Smooth muscle cell (in vitro differentiated cells): Measurements from ENCODE around the gene LONP1. TPM values are rescaled to one million over a fixed set of nuclear protein-coding genes. Genes with fewer than 3 reads are reported as not detected.

Source experiments
- DNase-seq: peaks from one replicate; lab custom pipeline; 2025; ENCODE audit not compliant: unreplicated experiment; lab: John Stamatoyannopoulos, UW
- H2AFZ ChIP-seq: fragments of 200-600 bp; sonication (generic); 2 replicates; pipeline ENCODE4 v1.6.0; 2016; ENCODE audit warnings: antibody characterized with exemption, low read depth, mild to moderate bottlenecking
- H3F3A ChIP-seq: fragments of 200-600 bp; sonication (generic); 2 replicates; pipeline ENCODE4 v1.6.0; 2017; ENCODE audit warnings: antibody characterized with exemption, low read depth
- H3K27ac ChIP-seq: fragments of 200-600 bp; sonication (generic); 2 replicates; pipeline ENCODE4 v1.5.1; 2016; ENCODE audit warnings: low read depth, mild to moderate bottlenecking
- H3K27me3 ChIP-seq: fragments of 200-600 bp; sonication (generic); 2 replicates; pipeline ENCODE4 v1.6.1; 2016; ENCODE audit warnings: low read depth, mild to moderate bottlenecking
- H3K36me3 ChIP-seq: fragments of 200-600 bp; sonication (generic); 2 replicates; pipeline ENCODE4 v1.5.1; 2016; ENCODE audit warnings: low read depth
- H3K4me1 ChIP-seq: fragments of 200-600 bp; sonication (generic); 2 replicates; pipeline ENCODE4 v1.5.1; 2016; ENCODE audit warnings: low read depth
- H3K4me2 ChIP-seq: fragments of 200-600 bp; sonication (generic); 2 replicates; pipeline ENCODE4 v1.6.0; 2016; ENCODE audit warnings: mild to moderate bottlenecking
- H3K4me3 ChIP-seq: fragments of 200-600 bp; sonication (generic); 2 replicates; pipeline ENCODE4 v1.5.1; 2016; ENCODE audit warnings: mild to moderate bottlenecking
- H3K79me2 ChIP-seq: fragments of 200-600 bp; sonication (generic); 2 replicates; pipeline ENCODE4 v1.6.0; 2016; ENCODE audit warnings: low read depth, mild to moderate bottlenecking
- H3K9ac ChIP-seq: fragments of 200-600 bp; sonication (generic); 2 replicates; pipeline ENCODE4 v1.6.0; 2016; ENCODE audit warnings: low read depth
- H3K9me3 ChIP-seq: fragments of 200-600 bp; sonication (generic); replicated peaks from 2 replicates; pipeline ENCODE4 v1.5.1; 2016; ENCODE audit warnings: low read depth
- H4K20me1 ChIP-seq: fragments of 200-600 bp; sonication (generic); 2 replicates; pipeline ENCODE4 v1.6.0; 2016; ENCODE audit warnings: low read depth
- CTCF ChIP-seq: fragments of 200-600 bp; sonication (generic); IDR thresholded peaks from 2 replicates; pipeline ENCODE4 v1.5.1; 2017; ENCODE audit warnings: borderline replicate concordance, mild to moderate bottlenecking, antibody characterized with exemption; ENCODE audit not compliant: insufficient read depth, poor library complexity, severe bottlenecking
- WGBS: methylation state at CpG from one replicate; pipeline ENCODE4 v1.1.7; 2016; ENCODE audit warnings: low lambda C conversion rate; 5-methylcytosine and 5-hydroxymethylcytosine counted together
- polyA plus RNA-seq: library from polyadenylated mRNA; unstranded; fragments of >200 nt; fragmentation: Nextera tagmentation; extraction: Ambion mirVana; gene quantifications from 2 replicates; pipeline ENCODE4 v1.2.1, GENCODE V29; 2016
- total RNA-seq: library from RNA; depleted of rRNA; stranded (reverse); fragments of >200 nt; gene quantifications from 2 replicates; pipeline ENCODE4 v1.2.3, GENCODE V29; 2014

LONP1 gene
- total and polyA plus RNA-seq, 2 experiments from 2014 or later: 31.6 to 67.7 TPM

GRCh38 chr19:5718037-5718578 lies 1.8 kb downstream of the LONP1 start:
- Histone ChIP-seq H3K27me3 (no peaks in the 10 kb centered on the region), H3K27ac (peak overlapping the region; percentile 98)
- DNase-seq: no peak

GRCh38 chr19:5717215-5717935 lies 2.6 kb downstream of the LONP1 start:
- no peak for TF ChIP-seq CTCF
- H3K27ac ChIP-seq: peak overlapping the region; percentile 98
- no peaks in the 10 kb centered on the region for H3K9me3 ChIP-seq
- no peak for DNase-seq
- H4K20me1 ChIP-seq: peaks cover 60% of the 10 kb centered on the region
- peak overlapping the region; percentile 96 for H3K4me2 ChIP-seq
- H3K27me3 ChIP-seq: no peaks in the 10 kb centered on the region
- H3K9ac ChIP-seq: peak overlapping the region; percentile 94
- WGBS: 94% methylated on average over 8 of the region's 8 CpGs
- no peaks in the 10 kb centered on the region for H3K36me3 ChIP-seq
- peaks cover 12% of the 10 kb centered on the region for H3F3A ChIP-seq
- H2AFZ ChIP-seq: no peak overlapping the region
- H3K4me3 ChIP-seq: no peak overlapping the region
- H3K79me2 ChIP-seq: peaks cover 51% of the 10 kb centered on the region
- H3K4me1 ChIP-seq: peaks cover 10% of the 10 kb centered on the region

More at GRCh38 chr19:5718037-5718578, 1.8 kb downstream of the LONP1 start:
- Histone ChIP-seq H3K79me2 (peaks cover 51% of the 10 kb centered on the region), H3K4me2 (peak overlapping the region; percentile 96), H4K20me1 (peaks cover 52% of the 10 kb centered on the region), H3K9ac (peak overlapping the region; percentile 94), H3K9me3 (no peaks in the 10 kb centered on the region), H2AFZ (no peak overlapping the region), H3K4me3 (peak overlapping the region; percentile 64), H3K36me3 (no peaks in the 10 kb centered on the region), H3F3A (peaks cover 12% of the 10 kb centered on the region), H3K4me1 (peaks cover 10% of the 10 kb centered on the region)
- 32% methylated on average over 14 of the region's 14 CpGs for WGBS
- no peak for TF ChIP-seq CTCF

GRCh38 chr19:5714816-5715215 lies 5.1 kb downstream of the LONP1 start:
- peaks cover 51% of the 10 kb centered on the region for H3K79me2 ChIP-seq
- WGBS: 99% methylated on average over 10 of the region's 10 CpGs
- no peak for TF ChIP-seq CTCF

More at GRCh38 chr19:5714816-5715215, 5.1 kb downstream of the LONP1 start:
- no peak overlapping the region for H3K4me2 ChIP-seq
- DNase-seq: no peak
- H3K36me3 ChIP-seq: no peaks in the 10 kb centered on the region
- peaks cover 77% of the 10 kb centered on the region for H4K20me1 ChIP-seq
- peaks cover 12% of the 10 kb centered on the region for H3F3A ChIP-seq
- H3K27me3 ChIP-seq: no peaks in the 10 kb centered on the region
- H2AFZ ChIP-seq: no peak overlapping the region
- H3K9me3 ChIP-seq: no peaks in the 10 kb centered on the region
- no peak overlapping the region for H3K4me3 ChIP-seq
- H3K9ac ChIP-seq: no peak overlapping the region
- H3K27ac ChIP-seq: no peak overlapping the region
- peaks cover 10% of the 10 kb centered on the region for H3K4me1 ChIP-seq
